Activated CD4-positive, alpha-beta T cell treated with anti-CD3 and anti-CD28 coated beads, Interleukin-2, amount 10 ng/mL, durations not matched to agents 7 days and 5 days (primary cell): ENCODE measurements around the gene POFUT2. TPM values are rescaled to one million over a fixed set of nuclear protein-coding genes. Genes with fewer than 3 reads are reported as not detected.

Source experiments
- total RNA-seq, 2 experiments: library from RNA; stranded (reverse); gene quantifications; one replicate each; pipeline ENCODE4 v1.2.3, GENCODE V29; 2021

Gene POFUT2
- total RNA-seq, 2 experiments from 2014 or later: 19.0 to 19.6 TPM

Other genes with a start within 250 kb of the POFUT2 start
- gene ADARB1, start 213.3 kb downstream of the POFUT2 start, total RNA-seq: 10 to 100 TPM; 43.3 to 45.4 TPM
- gene COL18A1, start 117.3 kb upstream of the POFUT2 start, total RNA-seq: 1 to 10 TPM; 2.8 to 3.1 TPM